H1 (cell line): Measurements from ENCODE around the gene SBF2. TPM values are rescaled to one million over a fixed set of nuclear protein-coding genes. Genes with fewer than 3 reads are reported as not detected.

Source experiments
- GTF2F1 ChIP-seq: IDR thresholded peaks from 2 replicates; pipeline ENCODE4 v1.6.1; 2012; ENCODE audit warnings: low read depth, low read length, improper control_type of control experiment, borderline replicate concordance
- JUND ChIP-seq: IDR thresholded peaks from 2 replicates; pipeline ENCODE4 v1.6.1; 2011; ENCODE audit warnings: mild to moderate bottlenecking, improper control_type of control experiment, low read length
- polyA plus RNA-seq, 7 experiments: library from polyadenylated mRNA; depleted of rRNA in 3 of 7; stranded (reverse) in 5 of 7; unstranded in 2 of 7; fragments of >200 nt in 5 of 7; fragments of 200-250 nt in 2 of 7; gene quantifications; 1 replicate in 5 of 7; 2 replicates in 1 of 7; 4 replicates in 1 of 7; pipeline versions ENCODE4 v1.2.1 to v1.2.3, GENCODE V29; 2011 to 2013; ENCODE audit warnings: missing spikeins in 2 of 7, mixed read lengths in 2 of 7
- total RNA-seq: library from RNA; stranded (reverse); fragmentation: NEBNext Ultra II Directional; extraction: Animal tissue kit (Norgen Biotek cat#: 25700); gene quantifications from 2 replicates; pipeline ENCODE4 v1.2.1, GENCODE V29; 2021

Gene SBF2
- total and polyA plus RNA-seq, 2 of the 8 experiments (the other 6 are each of a cell fraction or from before 2014, with no cell fraction given) = 36.7 to 50.5 TPM

DNA sequence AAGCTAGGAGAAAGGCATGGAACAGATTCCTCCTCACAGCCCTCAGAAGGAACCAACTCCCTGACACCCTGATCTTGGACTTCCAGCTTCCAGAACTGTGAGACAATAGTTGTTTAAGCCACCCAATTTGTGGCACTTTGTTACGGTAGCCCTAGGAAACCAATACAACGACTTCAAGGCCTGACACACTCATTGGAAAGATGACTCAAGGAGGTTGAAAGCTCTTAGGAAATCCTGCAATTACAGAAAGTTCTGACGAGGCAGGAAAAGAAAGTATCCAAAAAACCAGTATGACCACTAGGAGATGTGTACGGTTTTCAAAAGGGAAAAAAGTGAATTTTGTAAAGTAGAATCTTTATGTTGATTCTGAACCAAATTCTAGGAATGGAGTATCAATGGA, 468.7 kb downstream of the SBF2 start (continued):
- TF ChIP-seq GTF2F1 = no peak
- TF ChIP-seq JUND = no peak
